Fibroblast of lung (primary cell): ENCODE measurements around the gene HERC6. TPM values are rescaled to one million over a fixed set of nuclear protein-coding genes. Genes with fewer than 3 reads are reported as not detected.

Source experiments
- DNase-seq, 2 donors: peaks; one replicate each; pipeline versions ENCODE4 v3.0.0 to v3.0.0-alpha.2; 2010; ENCODE audit warnings: low read depth in 2 of 2
- H2AFZ ChIP-seq: 2 replicates; pipeline ENCODE4 v1.5.1; 2012; ENCODE audit warnings: low read length, control low read depth, inconsistent platforms
- H3K27ac ChIP-seq: 2 replicates; pipeline ENCODE4 v1.5.1; 2011; ENCODE audit warnings: low read length, control low read depth; ENCODE audit not compliant: insufficient read depth
- H3K27me3 ChIP-seq: 2 replicates; pipeline ENCODE4 v1.5.1; 2011; ENCODE audit warnings: mild to moderate bottlenecking, low read length; ENCODE audit not compliant: control insufficient read depth, insufficient read depth
- H3K36me3 ChIP-seq: 2 replicates; pipeline ENCODE4 v1.5.1; 2011; ENCODE audit warnings: low read length; ENCODE audit not compliant: control insufficient read depth, insufficient read depth
- H3K4me1 ChIP-seq: 2 replicates; pipeline ENCODE4 v1.5.1; 2011; ENCODE audit warnings: low read length; ENCODE audit not compliant: control insufficient read depth, insufficient read depth; ENCODE audit errors: extremely low read depth
- H3K4me2 ChIP-seq: 2 replicates; pipeline ENCODE4 v1.5.1; 2011; ENCODE audit warnings: low read length, control low read depth; ENCODE audit not compliant: insufficient read depth; ENCODE audit errors: extremely low read depth
- H3K4me3 ChIP-seq, 4 experiments: fragments of 200-600 bp in 1 of 4; sonication (generic) in 1 of 4; replicated peaks in 1 of 4; 2 replicates each; pipeline ENCODE4 v1.5.1; 2011 to 2016; ENCODE audit warnings: low read length in 4 of 4, low read depth in 3 of 4, mild to moderate bottlenecking in 3 of 4, control low read depth in 2 of 4, inconsistent platforms in 1 of 4, mixed read lengths in 1 of 4; ENCODE audit not compliant: insufficient read depth in 1 of 4; ENCODE audit errors: control extremely low read depth in 1 of 4
- H3K79me2 ChIP-seq: 2 replicates; pipeline ENCODE4 v1.5.1; 2012; ENCODE audit warnings: mild to moderate bottlenecking, low read length, inconsistent platforms; ENCODE audit not compliant: control insufficient read depth, insufficient read depth
- H3K9ac ChIP-seq: 2 replicates; pipeline ENCODE4 v1.5.1; 2011; ENCODE audit warnings: mild to moderate bottlenecking, low read length, control low read depth; ENCODE audit not compliant: insufficient read depth
- H3K9me3 ChIP-seq: 2 replicates; pipeline ENCODE4 v1.5.1; 2012; ENCODE audit warnings: low read depth, low read length; ENCODE audit not compliant: control insufficient read depth, insufficient read depth
- H4K20me1 ChIP-seq: 2 replicates; pipeline ENCODE4 v1.5.1; 2011; ENCODE audit warnings: low read length; ENCODE audit not compliant: control insufficient read depth, insufficient read depth; ENCODE audit errors: extremely low read depth
- CTCF ChIP-seq, 2 donors: IDR thresholded peaks in 1 of 2; conservative IDR thresholded peaks in 1 of 2; 1 replicate in 1 of 2; 2 replicates in 1 of 2; pipeline ENCODE4 v1.5.1; 2011 to 2012; ENCODE audit warnings: low read length in 2 of 2, control low read depth in 1 of 2, inconsistent platforms in 1 of 2, low read depth in 1 of 2, mild to moderate bottlenecking in 1 of 2
- EZH2 ChIP-seq: IDR thresholded peaks from 2 replicates; pipeline ENCODE4 v1.5.1; 2012; ENCODE audit warnings: low read length, control low read depth, mild to moderate bottlenecking; ENCODE audit errors: missing control alignments
- polyA plus RNA-seq, 2 donors: library from polyadenylated mRNA; depleted of rRNA in 1 of 2; stranded (reverse) in 1 of 2; unstranded in 1 of 2; fragments of >200 nt; gene quantifications; 2 replicates each; pipeline ENCODE4 v1.2.1, GENCODE V29; 2011 to 2012; ENCODE audit warnings: missing spikeins in 1 of 2
- total RNA-seq: library from RNA; depleted of rRNA; stranded (reverse); fragments of >200 nt; gene quantifications from 2 replicates; pipeline ENCODE4 v1.2.1, GENCODE V29; 2014

Gene HERC6
- total and polyA plus RNA-seq, 2 donors (not counting 1 experiment from before 2014, with no cell fraction given), result 6.3 to 12.9 TPM

DNA sequence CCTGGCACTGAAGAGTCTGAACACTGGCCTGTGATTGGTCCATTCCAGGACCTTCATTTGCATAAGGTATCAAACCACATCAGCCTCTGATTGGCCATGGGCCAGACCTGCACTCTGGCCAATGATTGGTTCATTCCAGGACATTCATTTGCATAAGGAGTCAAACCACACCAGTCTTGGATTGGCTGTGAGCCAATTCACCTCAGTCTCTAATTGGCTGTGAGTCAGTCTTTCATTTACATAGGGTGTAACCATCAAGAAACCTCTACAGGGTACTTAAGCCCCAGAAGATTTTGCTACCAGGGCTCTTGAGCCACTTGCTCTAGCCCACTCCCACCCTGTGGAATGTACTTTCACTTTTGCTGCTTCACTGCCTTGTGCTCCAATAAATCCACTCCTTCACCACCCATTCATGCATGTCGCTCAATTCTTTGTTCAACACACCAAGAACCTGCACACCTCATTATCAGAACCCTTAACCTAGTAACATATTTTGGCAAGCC, 64.1 kb downstream of the HERC6 start:
- no peak for TF ChIP-seq CTCF (conservative IDR thresholded peaks at IDR 0.05 in 1 of 2, IDR thresholded peaks at IDR 0.05 in 1 of 2; ENCODE audit: low read depth in 1 of 2, low read length in 2 of 2)
- TF ChIP-seq EZH2, result no peak

GRCh38 chr4:88443486-88443885, 64.8 kb downstream of the HERC6 start:
- H3K9ac ChIP-seq, result no peak overlapping the region
- H3K4me3 ChIP-seq, result no peak overlapping the region
- H3K9me3 ChIP-seq, result no peaks in the 10 kb centered on the region
- no peaks in the 10 kb centered on the region for H3K36me3 ChIP-seq
- H2AFZ ChIP-seq, result no peak overlapping the region
- no peaks in the 10 kb centered on the region for H3K4me1 ChIP-seq
- no peaks in the 10 kb centered on the region for H4K20me1 ChIP-seq
- DNase-seq, result no peak
- TF ChIP-seq EZH2, result no peak
- TF ChIP-seq CTCF (conservative IDR thresholded peaks at IDR 0.05 in 1 of 2, IDR thresholded peaks at IDR 0.05 in 1 of 2; ENCODE audit: low read depth in 1 of 2, low read length in 2 of 2), result no peak
- H3K27ac ChIP-seq, result no peak overlapping the region
- H3K27me3 ChIP-seq, result no peaks in the 10 kb centered on the region
- no peak overlapping the region for H3K4me2 ChIP-seq
- no peaks in the 10 kb centered on the region for H3K79me2 ChIP-seq

More for the DNA sequence above, 64.1 kb downstream of the HERC6 start:
- no peaks in the 10 kb centered on the region for H3K27me3 ChIP-seq
- DNase-seq, result peak in 1 of 2 donors; percentile 10
- H3K4me3 ChIP-seq, result no peak overlapping the region
- H4K20me1 ChIP-seq, result no peaks in the 10 kb centered on the region
- H3K79me2 ChIP-seq, result no peaks in the 10 kb centered on the region
- no peaks in the 10 kb centered on the region for H3K4me1 ChIP-seq
- no peak overlapping the region for H2AFZ ChIP-seq
- H3K27ac ChIP-seq, result no peak overlapping the region
- no peak overlapping the region for H3K4me2 ChIP-seq
- H3K9me3 ChIP-seq, result no peaks in the 10 kb centered on the region
- H3K9ac ChIP-seq, result no peak overlapping the region
- no peaks in the 10 kb centered on the region for H3K36me3 ChIP-seq

GRCh38 chr4:88445252-88445651, 66.6 kb downstream of the HERC6 start:
- no peak overlapping the region for H3K27ac ChIP-seq
- H3K4me1 ChIP-seq, result no peaks in the 10 kb centered on the region
- H3K9me3 ChIP-seq, result no peaks in the 10 kb centered on the region
- no peak overlapping the region for H3K4me3 ChIP-seq
- H4K20me1 ChIP-seq, result no peaks in the 10 kb centered on the region
- no peak overlapping the region for H2AFZ ChIP-seq
- H3K9ac ChIP-seq, result no peak overlapping the region
- TF ChIP-seq CTCF (conservative IDR thresholded peaks at IDR 0.05 in 1 of 2, IDR thresholded peaks at IDR 0.05 in 1 of 2; ENCODE audit: low read depth in 1 of 2, low read length in 2 of 2) (no peak), EZH2 (no peak)
- H3K4me2 ChIP-seq, result no peak overlapping the region
- H3K79me2 ChIP-seq, result no peaks in the 10 kb centered on the region
- no peaks in the 10 kb centered on the region for H3K27me3 ChIP-seq
- DNase-seq, result no peak
- no peaks in the 10 kb centered on the region for H3K36me3 ChIP-seq
